Skeletal muscle satellite cell (primary cell): ENCODE data around the gene GZF1.

Experiments
- H3K27me3 ChIP-seq: 2 replicates; pipeline ENCODE4 v1.7.0; 2013; ENCODE audit warnings: low read length; ENCODE audit not compliant: control insufficient read depth, insufficient read depth
- H3K36me3 ChIP-seq: 2 replicates; pipeline ENCODE4 v1.7.0; 2013; ENCODE audit warnings: mild to moderate bottlenecking, control low read depth, low read length; ENCODE audit not compliant: insufficient read depth
- H3K4me1 ChIP-seq: 2 replicates; pipeline ENCODE4 v1.7.0; 2013; ENCODE audit warnings: low read length; ENCODE audit not compliant: control insufficient read depth, insufficient read depth
- H3K4me2 ChIP-seq: 2 replicates; pipeline ENCODE4 v1.7.0; 2013; ENCODE audit warnings: mild to moderate bottlenecking, low read length
- H3K4me3 ChIP-seq: 2 replicates; pipeline ENCODE4 v1.7.0; 2013; ENCODE audit warnings: low read length
- H3K9ac ChIP-seq: 2 replicates; pipeline ENCODE4 v1.7.0; 2013; ENCODE audit warnings: mild to moderate bottlenecking, low read depth, low read length, moderate library complexity
- H3K9me3 ChIP-seq: replicated peaks from 2 replicates; pipeline ENCODE4 v1.7.0; 2013; ENCODE audit warnings: mild to moderate bottlenecking, control low read depth, low read length

GZF1 gene

DNA sequence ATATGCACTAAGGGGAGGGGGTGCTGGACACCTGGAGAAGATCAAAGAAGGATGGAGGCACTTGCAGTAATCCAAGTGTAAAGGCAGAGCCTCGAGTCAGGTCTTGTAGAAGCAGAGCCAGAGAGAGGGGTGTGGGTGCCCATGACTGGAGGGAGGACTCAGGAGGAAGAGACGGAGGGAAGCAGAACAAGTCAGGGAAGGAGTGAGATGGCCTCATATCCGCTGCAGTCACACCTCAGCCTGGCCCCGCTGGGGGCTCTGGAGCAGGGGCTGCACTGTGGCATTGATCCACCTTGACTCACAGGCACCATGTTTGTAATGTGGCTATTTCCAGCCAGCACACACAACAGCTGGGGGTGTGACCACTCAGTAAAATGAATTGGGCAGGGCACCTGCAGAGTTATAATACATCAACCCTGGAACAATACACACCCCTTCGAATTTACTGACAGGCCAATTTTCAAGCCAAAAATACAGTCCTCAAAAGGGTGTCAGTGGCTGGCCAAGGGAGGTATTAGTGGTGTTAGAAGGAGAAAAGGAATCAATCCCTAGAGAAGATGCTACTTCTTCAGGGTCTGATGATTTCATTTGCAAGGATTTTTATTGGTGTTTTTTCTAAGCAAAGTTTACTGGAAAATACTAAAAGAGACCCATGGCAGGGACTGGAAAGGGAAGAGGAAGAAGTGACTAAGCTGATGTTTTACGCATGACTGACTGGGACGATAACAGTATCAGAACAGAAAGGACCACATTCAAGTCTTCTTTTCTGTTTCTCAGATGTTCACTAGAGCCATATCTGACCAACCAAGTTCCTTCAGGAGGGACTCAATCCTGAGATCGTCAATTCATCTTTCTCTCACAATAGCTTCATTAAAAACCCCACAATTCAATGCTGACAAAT lies 30.3 kb upstream of the GZF1 start:
- Histone ChIP-seq H3K27me3 (no peaks in the 10 kb centered on the region), H3K9ac (no peak overlapping the region), H3K4me3 (no peak overlapping the region), H3K9me3 (no peaks in the 10 kb centered on the region), H3K4me1 (no peaks in the 10 kb centered on the region), H3K36me3 (no peaks in the 10 kb centered on the region), H3K4me2 (no peak overlapping the region)

- no peaks in the 10 kb centered on the region for H3K27me3 ChIP-seq
- no peaks in the 10 kb centered on the region for H3K4me1 ChIP-seq
- no peaks in the 10 kb centered on the region for H3K36me3 ChIP-seq
- H3K4me2 ChIP-seq: no peak overlapping the region
- H3K9ac ChIP-seq: no peak overlapping the region
- H3K4me3 ChIP-seq: no peak overlapping the region
- no peaks in the 10 kb centered on the region for H3K9me3 ChIP-seq
Measured at GRCh38 chr20:23332467-23332866, 29.5 kb upstream of the GZF1 start.

- H3K36me3 ChIP-seq: no peaks in the 10 kb centered on the region
- no peak overlapping the region for H3K9ac ChIP-seq
- H3K27me3 ChIP-seq: peaks cover 2% of the 10 kb centered on the region
- H3K9me3 ChIP-seq: no peaks in the 10 kb centered on the region
- H3K4me2 ChIP-seq: no peak overlapping the region
- no peak overlapping the region for H3K4me3 ChIP-seq
- no peaks in the 10 kb centered on the region for H3K4me1 ChIP-seq
Measured at GRCh38 chr20:23334111-23334510, 27.9 kb upstream of the GZF1 start.

DNA sequence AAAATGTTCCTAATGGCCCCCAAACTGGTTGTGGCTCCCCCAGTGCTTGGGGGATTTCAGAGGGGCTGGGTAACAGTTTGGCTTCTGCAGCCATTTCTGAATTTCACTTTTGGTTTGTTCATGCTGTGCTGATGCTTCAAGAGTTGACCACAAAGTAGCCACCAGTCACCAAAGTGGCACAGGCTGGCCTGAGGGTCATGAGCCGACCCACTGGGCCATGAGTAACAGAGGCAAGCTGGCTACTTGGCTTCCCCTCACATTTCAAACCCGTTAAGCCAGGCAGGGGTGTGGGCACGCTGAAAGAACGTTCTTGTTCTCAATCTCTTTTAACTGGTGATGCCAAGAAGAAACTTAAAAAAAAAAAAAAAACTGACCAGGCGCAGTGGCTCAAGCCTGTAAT lies 26.5 kb upstream of the GZF1 start:
- no peak overlapping the region for H3K4me2 ChIP-seq
- H3K36me3 ChIP-seq: no peaks in the 10 kb centered on the region
- H3K9ac ChIP-seq: no peak overlapping the region
- no peaks in the 10 kb centered on the region for H3K4me1 ChIP-seq
- peaks cover 2% of the 10 kb centered on the region for H3K27me3 ChIP-seq
- H3K9me3 ChIP-seq: no peaks in the 10 kb centered on the region
- no peak overlapping the region for H3K4me3 ChIP-seq

DNA sequence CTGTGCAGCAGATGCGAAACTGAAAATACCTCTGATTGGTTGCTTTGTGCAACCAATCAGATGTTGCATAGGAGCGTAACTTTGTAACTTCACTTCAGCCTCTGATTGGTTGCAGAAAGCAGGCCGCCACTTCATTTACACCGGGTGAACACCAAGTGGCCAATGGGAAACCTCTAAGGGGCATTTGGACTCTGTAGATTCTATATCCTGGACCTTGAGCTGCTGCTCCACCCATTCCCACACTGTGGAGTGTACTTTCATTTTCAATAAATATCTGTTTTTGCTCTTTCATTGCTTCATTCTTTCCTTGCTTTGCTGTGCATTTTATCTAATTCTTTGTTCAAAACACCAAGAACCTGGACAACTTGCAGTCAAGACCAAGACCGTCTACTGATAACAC lies 25.5 kb upstream of the GZF1 start:
- H3K4me1 ChIP-seq: no peaks in the 10 kb centered on the region
- no peak overlapping the region for H3K9ac ChIP-seq
- no peaks in the 10 kb centered on the region for H3K36me3 ChIP-seq
- H3K27me3 ChIP-seq: peaks cover 8% of the 10 kb centered on the region
- no peaks in the 10 kb centered on the region for H3K9me3 ChIP-seq
- H3K4me2 ChIP-seq: no peak overlapping the region
- H3K4me3 ChIP-seq: no peak overlapping the region

DNA sequence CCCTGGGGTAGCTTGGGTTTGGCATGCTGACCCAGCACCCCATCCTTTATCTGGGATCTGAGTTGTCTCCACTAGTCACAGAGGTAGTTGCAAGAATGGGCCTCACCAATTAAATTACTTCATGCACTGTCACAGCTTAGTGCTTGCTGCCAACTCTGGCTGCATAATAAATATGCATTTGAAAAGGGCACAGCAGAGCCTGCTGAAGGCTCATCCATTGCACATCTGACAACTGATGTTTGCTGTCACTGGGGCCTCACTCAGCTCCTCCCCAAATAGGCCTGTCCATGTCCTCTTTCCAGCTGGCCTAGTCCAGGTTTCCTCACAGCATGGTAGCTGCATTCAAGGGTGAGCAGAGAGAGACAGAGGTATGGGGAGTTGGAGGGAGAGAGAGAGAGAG lies 24.7 kb upstream of the GZF1 start:
- no peaks in the 10 kb centered on the region for H3K9me3 ChIP-seq
- H3K9ac ChIP-seq: no peak overlapping the region
- H3K4me2 ChIP-seq: no peak overlapping the region
- no peak overlapping the region for H3K4me3 ChIP-seq
- H3K27me3 ChIP-seq: peaks cover 8% of the 10 kb centered on the region
- H3K4me1 ChIP-seq: no peaks in the 10 kb centered on the region
- H3K36me3 ChIP-seq: no peaks in the 10 kb centered on the region

DNA sequence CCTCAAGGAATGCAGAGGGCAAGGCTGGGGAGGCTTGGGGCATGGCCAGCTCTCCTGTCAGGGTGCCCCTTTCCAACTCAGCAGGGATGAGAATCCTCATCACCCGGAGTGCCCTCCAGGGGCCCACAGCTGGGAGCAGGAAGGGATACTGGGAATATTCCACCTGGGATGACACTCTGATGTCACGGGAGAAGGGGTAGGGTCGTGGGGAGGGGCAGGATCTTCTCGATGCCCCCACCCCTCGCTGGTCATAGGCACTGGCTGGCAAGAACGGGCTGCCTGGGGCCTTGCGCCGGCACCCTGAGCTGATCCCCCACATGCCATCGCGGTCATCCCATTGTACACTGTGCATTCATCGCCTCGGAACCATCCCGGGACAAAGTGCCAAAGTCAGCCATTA lies 22.0 kb upstream of the GZF1 start:
- Histone ChIP-seq H3K9ac (no peak overlapping the region), H3K4me2 (no peak overlapping the region), H3K4me1 (no peaks in the 10 kb centered on the region), H3K27me3 (peaks cover 8% of the 10 kb centered on the region), H3K36me3 (no peaks in the 10 kb centered on the region), H3K4me3 (no peak overlapping the region), H3K9me3 (no peaks in the 10 kb centered on the region)

DNA sequence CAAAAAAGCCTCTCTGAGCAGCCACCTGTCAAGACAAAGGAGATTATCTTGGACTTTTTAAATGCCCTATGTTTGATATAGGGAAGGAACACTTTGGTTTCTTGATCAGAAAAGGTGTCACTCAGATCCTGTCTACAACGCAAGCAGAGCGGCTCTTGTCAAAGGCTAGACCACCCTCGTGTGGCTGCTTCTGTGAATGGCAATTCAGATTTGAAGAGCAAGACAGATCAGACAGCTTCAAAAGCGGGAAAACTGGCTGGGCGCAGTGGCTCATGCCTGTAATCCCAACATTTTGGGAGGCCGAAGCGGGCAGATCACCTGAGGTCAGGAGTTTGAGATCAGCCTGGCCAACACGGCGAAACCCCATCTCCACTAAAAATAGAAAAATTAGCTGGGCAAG lies 21.5 kb upstream of the GZF1 start:
- H3K27me3 ChIP-seq: peaks cover 8% of the 10 kb centered on the region
- no peak overlapping the region for H3K9ac ChIP-seq
- no peaks in the 10 kb centered on the region for H3K36me3 ChIP-seq
- no peaks in the 10 kb centered on the region for H3K9me3 ChIP-seq
- H3K4me1 ChIP-seq: no peaks in the 10 kb centered on the region
- H3K4me3 ChIP-seq: no peak overlapping the region
- H3K4me2 ChIP-seq: no peak overlapping the region

DNA sequence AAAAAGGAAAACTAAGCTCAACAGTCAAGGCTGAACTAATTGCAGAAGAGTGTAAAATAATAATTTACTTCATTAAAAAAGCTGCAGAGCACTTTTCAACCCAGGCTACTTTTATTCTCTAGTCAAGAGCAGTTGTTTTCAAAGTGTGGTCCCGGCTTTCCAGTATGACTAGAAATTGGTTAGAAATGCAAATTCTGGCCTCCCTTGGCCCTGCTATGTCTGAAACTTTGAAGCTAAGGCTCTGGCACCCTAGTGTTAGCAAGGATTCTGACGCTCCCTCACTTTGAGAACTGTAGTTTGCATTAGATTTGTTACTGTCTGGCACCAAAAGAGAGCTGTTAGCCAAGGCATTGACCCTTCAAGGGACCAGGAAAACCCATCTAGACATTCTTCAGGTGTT lies 20.9 kb upstream of the GZF1 start:
- Histone ChIP-seq H3K4me2 (no peak overlapping the region), H3K9me3 (no peaks in the 10 kb centered on the region), H3K9ac (no peak overlapping the region), H3K4me3 (no peak overlapping the region), H3K4me1 (no peaks in the 10 kb centered on the region), H3K36me3 (no peaks in the 10 kb centered on the region), H3K27me3 (peaks cover 8% of the 10 kb centered on the region)

DNA sequence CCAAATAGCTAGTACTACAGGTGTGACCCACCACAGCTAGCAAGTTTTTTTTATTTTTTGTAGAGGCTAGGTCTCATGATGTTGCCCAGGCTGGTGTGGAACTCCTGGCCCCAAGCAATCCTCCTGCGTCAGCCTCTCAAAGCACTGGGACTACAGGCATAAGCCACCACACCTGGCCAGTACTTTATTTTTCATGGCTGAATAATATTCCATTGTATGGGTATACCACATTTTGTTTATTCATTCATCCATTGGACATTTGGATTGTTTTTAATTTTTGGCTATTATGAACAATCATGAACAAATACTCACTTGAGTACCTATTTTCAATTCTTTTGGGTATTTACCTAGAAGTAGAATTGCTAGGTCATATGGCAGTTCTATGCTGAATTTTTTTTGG lies 18.4 kb upstream of the GZF1 start:
- Histone ChIP-seq H3K9ac (no peak overlapping the region), H3K4me2 (no peak overlapping the region), H3K4me1 (no peaks in the 10 kb centered on the region), H3K4me3 (no peak overlapping the region), H3K9me3 (no peaks in the 10 kb centered on the region), H3K36me3 (no peaks in the 10 kb centered on the region), H3K27me3 (peaks cover 5% of the 10 kb centered on the region)

DNA sequence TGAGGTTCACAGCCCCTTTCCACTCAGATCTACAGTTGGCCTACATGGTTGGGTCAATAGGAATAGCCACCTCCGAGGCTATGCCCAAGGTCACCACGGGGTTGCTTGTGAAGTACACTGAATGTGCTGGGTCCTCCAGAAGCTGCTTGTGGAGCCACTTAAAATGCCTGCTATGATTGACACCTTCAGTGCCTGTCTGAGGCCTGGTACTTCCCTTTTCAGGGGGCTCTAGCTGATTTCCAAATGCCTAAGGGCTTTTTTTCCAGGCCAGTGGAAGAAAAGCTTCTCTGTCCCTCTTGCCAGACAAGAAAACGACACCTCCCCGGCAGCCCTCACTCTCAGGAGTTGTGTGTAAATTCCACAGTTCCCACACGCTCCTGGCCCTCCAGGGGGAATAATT lies 17.6 kb upstream of the GZF1 start:
- no peak overlapping the region for H3K9ac ChIP-seq
- no peaks in the 10 kb centered on the region for H3K9me3 ChIP-seq
- peaks cover 3% of the 10 kb centered on the region for H3K4me1 ChIP-seq
- H3K4me3 ChIP-seq: no peak overlapping the region
- no peaks in the 10 kb centered on the region for H3K36me3 ChIP-seq
- no peak overlapping the region for H3K4me2 ChIP-seq
- peaks cover 5% of the 10 kb centered on the region for H3K27me3 ChIP-seq

DNA sequence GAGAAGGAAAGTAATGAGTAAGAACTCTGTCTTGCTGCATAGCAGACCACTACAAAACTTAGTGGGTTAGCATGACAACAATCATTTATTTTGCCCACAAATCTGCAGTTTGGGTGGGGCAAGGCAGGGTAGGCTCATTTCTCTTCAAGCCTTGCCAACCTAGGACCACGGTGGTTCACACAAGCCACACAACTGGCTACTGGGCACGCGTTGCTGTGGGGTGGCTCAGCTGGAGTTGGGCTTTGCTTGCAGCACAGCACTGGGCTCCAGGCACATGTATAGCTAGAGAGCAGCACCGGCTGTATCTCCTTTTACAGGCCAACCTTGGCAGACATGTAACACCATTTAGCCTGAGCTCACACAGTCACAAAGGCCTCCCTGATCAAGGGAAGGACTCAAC lies 16.0 kb upstream of the GZF1 start:
- no peaks in the 10 kb centered on the region for H3K9me3 ChIP-seq
- no peak overlapping the region for H3K4me3 ChIP-seq
- H3K36me3 ChIP-seq: no peaks in the 10 kb centered on the region
- H3K9ac ChIP-seq: no peak overlapping the region
- H3K4me2 ChIP-seq: no peak overlapping the region
- peaks cover 5% of the 10 kb centered on the region for H3K27me3 ChIP-seq
- H3K4me1 ChIP-seq: peaks cover 6% of the 10 kb centered on the region
